ENCODE data around the gene MLLT6. TPM values are rescaled to one million over a fixed set of nuclear protein-coding genes. Genes with fewer than 3 reads are reported as not detected.

MLLT6 gene
- total RNA-seq, 1 experiment from 2014 or later, result 48.0 TPM

- Mint-ChIP-seq H3K27ac (peak overlapping the region; percentile 30; the same call in 1 of the 2 replicates), H3K36me3 (peaks cover 27% of the 10 kb centered on the region), H3K9me3 (no peaks in the 10 kb centered on the region), H3K27me3 (ENCODE audit: low read depth) (no peaks in the 10 kb centered on the region), H3K4me1 (peaks cover 54% of the 10 kb centered on the region), H3K4me3 (no peak overlapping the region)
- ChIA-PET CTCF (interaction anchor here (1.7 kb wide), 1 partner anchor 8 kb away, joined by 17 read pairs; no protein-coding TSS in a partner anchor), POLR2A (no interaction called here)
- ATAC-seq, result no peak
- no peak for TF ChIP-seq MLX (CRISPR knock-in tag; IDR thresholded peaks at IDR 0.05)
- TF ChIP-seq NR2C2 (CRISPR knock-in tag; IDR thresholded peaks at IDR 0.05), result no peak
- TF ChIP-seq, protein P1, sequence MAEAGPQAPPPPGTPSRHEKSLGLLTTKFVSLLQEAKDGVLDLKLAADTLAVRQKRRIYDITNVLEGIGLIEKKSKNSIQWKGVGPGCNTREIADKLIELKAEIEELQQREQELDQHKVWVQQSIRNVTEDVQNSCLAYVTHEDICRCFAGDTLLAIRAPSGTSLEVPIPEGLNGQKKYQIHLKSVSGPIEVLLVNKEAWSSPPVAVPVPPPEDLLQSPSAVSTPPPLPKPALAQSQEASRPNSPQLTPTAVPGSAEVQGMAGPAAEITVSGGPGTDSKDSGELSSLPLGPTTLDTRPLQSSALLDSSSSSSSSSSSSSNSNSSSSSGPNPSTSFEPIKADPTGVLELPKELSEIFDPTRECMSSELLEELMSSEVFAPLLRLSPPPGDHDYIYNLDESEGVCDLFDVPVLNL (CRISPR knock-in tag; IDR thresholded peaks at IDR 0.05; ENCODE audit: borderline replicate concordance, low read depth), result no peak
- DNase-seq (ENCODE audit: low spot score), result no peak
Observed at GRCh38 chr17:38742411-38743308, 37.6 kb downstream of the MLLT6 start.

DNA sequence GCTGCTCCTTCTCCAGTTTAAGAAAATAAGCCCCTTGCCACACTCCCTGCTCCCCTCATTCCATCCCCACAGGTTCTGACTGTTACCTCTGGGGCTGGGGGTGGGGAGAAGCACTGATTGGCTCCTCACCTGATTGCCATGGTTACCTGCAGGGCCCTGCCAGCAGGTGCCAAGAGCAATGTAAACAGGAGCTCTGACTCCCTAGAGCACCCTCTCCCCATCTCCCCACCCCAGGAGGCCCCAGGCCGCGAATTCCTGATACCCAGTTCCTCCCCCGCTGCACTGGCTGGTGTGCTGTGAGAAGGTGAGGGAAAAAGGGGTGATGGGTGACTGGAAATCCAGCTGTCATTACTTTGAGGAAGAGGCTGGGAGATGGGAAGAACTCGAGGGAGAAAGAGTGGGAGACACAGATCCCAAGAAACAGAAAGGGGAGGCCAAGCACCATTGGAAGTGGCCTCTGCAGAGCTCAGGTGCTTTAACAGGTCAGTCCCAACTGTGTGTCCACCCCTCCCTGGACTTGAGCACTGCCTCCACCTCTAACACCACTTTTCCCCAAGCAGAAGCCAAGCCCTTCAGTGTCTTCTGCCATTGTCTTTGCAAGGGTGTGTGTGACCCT, 38.6 kb downstream of the MLLT6 start:
- DNase-seq (ENCODE audit: low spot score), result no peak
- peak; percentile 8; the same call in 1 of the 2 replicates for ATAC-seq
- Mint-ChIP-seq H3K4me3 (no peak overlapping the region; the same call in 1 of the 2 replicates), H3K36me3 (peaks cover 18% of the 10 kb centered on the region), H3K27me3 (ENCODE audit: low read depth) (no peaks in the 10 kb centered on the region), H3K4me1 (peaks cover 54% of the 10 kb centered on the region), H3K9me3 (no peaks in the 10 kb centered on the region), H3K27ac (peak overlapping the region; percentile 67; the same call in 1 of the 2 replicates)
- TF ChIP-seq ZNF423 (CRISPR knock-in tag; IDR thresholded peaks at IDR 0.05) (peak; percentile 86), OVOL2 (CRISPR knock-in tag; IDR thresholded peaks at IDR 0.05; ENCODE audit: borderline replicate concordance) (no peak), FOXK1 (CRISPR knock-in tag; IDR thresholded peaks at IDR 0.05) (peak; percentile 37; the same call in 1 of the 2 replicates)
- POLR2A ChIA-PET, result interaction anchor here (0.8 kb wide), 1 partner anchor 108 kb away, joined by 3 read pairs; no protein-coding TSS in a partner anchor
- CTCF ChIA-PET, result interaction anchor here (1.7 to 2.0 kb wide), 2 partner anchors 9 to 185 kb away, joined by 8 to 17 read pairs; no protein-coding TSS in a partner anchor

GRCh38 chr17:38745545-38745944, 40.5 kb downstream of the MLLT6 start:
- ATAC-seq (no peak), DNase-seq (ENCODE audit: low spot score) (no peak)
- no peak overlapping the region; the same call in 1 of the 2 replicates for H3K27ac Mint-ChIP-seq
- TF ChIP-seq NFATC4 (CRISPR knock-in tag; IDR thresholded peaks at IDR 0.05) (no peak), ZNF423 (CRISPR knock-in tag; IDR thresholded peaks at IDR 0.05) (peak; percentile 70), TP53 (CRISPR knock-in tag; IDR thresholded peaks at IDR 0.05) (no peak), ZNF425 (CRISPR knock-in tag; conservative IDR thresholded peaks at IDR 0.05) (no peak), NR3C1 (CRISPR knock-in tag; conservative IDR thresholded peaks at IDR 0.05; ENCODE audit: low read depth) (no peak), AFF4 (CRISPR knock-in tag; IDR thresholded peaks at IDR 0.05; ENCODE audit: borderline replicate concordance) (no peak), HMGA2 (CRISPR knock-in tag; IDR thresholded peaks at IDR 0.05) (no peak), ZNF317 (CRISPR knock-in tag; IDR thresholded peaks at IDR 0.05; ENCODE audit: borderline replicate concordance, low read depth) (no peak)
- no peaks in the 10 kb centered on the region; the same call in 1 of the 2 replicates for H3K27me3 Mint-ChIP-seq (ENCODE audit: low read depth)
- no peaks in the 10 kb centered on the region for H3K9me3 Mint-ChIP-seq
- peaks cover 5% of the 10 kb centered on the region; the same call in 1 of the 2 replicates for H3K36me3 Mint-ChIP-seq
- peak overlapping the region; percentile 86 for H3K4me3 Mint-ChIP-seq
- CTCF ChIA-PET, result interaction anchor here (0.6 to 2.1 kb wide), 4 partner anchors 11 to 656 kb away, joined by 3 to 29 read pairs (median 6); partner anchors contain the start of gene FBXL20
- POLR2A ChIA-PET, result interaction anchor here (1.6 kb wide), 1 partner anchor 17 kb away, joined by 3 read pairs; no protein-coding TSS in a partner anchor
- H3K4me1 Mint-ChIP-seq, result peaks cover 54% of the 10 kb centered on the region
